HG03521 (cell line): ENCODE measurements around the gene OAS3.
A peak's percentile ranks its signal among the peaks of the same experiment; 100 is the strongest.
"Not testable (repeated sequence)": the region's sequence is repeated elsewhere in the genome, so short reads cannot be mapped to it uniquely, and the experiment has no call there.

Source experiments
- ATAC-seq: cut with Tn5 transposase; IDR thresholded peaks from one replicate; pipeline ENCODE4 v1.9.1; 2021; ENCODE audit warnings: mild to moderate bottlenecking, moderate library complexity; ENCODE audit not compliant: unreplicated experiment

OAS3 gene

GRCh38 chr12:112950701-112951100 lies 12.4 kb downstream of the OAS3 start:
- no peak for ATAC-seq

- ATAC-seq, result not testable (repeated sequence)
These were observed 18.9 kb downstream of the OAS3 start for GRCh38 chr12:112957125-112957524.

GRCh38 chr12:112961074-112961473 lies 22.8 kb downstream of the OAS3 start:
- no peak for ATAC-seq

GRCh38 chr12:112961536-112961935 lies 23.3 kb downstream of the OAS3 start:
- no peak for ATAC-seq

- no peak for ATAC-seq
These were observed 24.3 kb downstream of the OAS3 start for GRCh38 chr12:112962561-112962960.

GRCh38 chr12:112963227-112963861 lies 25.1 kb downstream of the OAS3 start:
- ATAC-seq, result no peak

- no peak for ATAC-seq
These were observed 25.9 kb downstream of the OAS3 start for GRCh38 chr12:112964067-112964670.

- no peak for ATAC-seq
These were observed 26.6 kb downstream of the OAS3 start for GRCh38 chr12:112964915-112965314.

- ATAC-seq, result no peak
These were observed 27.4 kb downstream of the OAS3 start for GRCh38 chr12:112965643-112966042.

GRCh38 chr12:112967306-112967705 lies 29.0 kb downstream of the OAS3 start:
- no peak for ATAC-seq

GRCh38 chr12:112967858-112968257 lies 29.6 kb downstream of the OAS3 start:
- ATAC-seq, result no peak

GRCh38 chr12:112969547-112970306 lies 31.5 kb downstream of the OAS3 start:
- ATAC-seq, result no peak

GRCh38 chr12:112970391-112970790 lies 32.1 kb downstream of the OAS3 start:
- ATAC-seq, result no peak

- ATAC-seq, result no peak
These were observed 33.0 kb downstream of the OAS3 start for GRCh38 chr12:112971248-112971647.

- no peak for ATAC-seq
These were observed 34.9 kb downstream of the OAS3 start for GRCh38 chr12:112973011-112973735.

GRCh38 chr12:112973818-112974231 lies 35.6 kb downstream of the OAS3 start:
- ATAC-seq, result no peak

- no peak for ATAC-seq
These were observed 36.6 kb downstream of the OAS3 start for GRCh38 chr12:112974904-112975303.

- no peak for ATAC-seq
These were observed 38.9 kb downstream of the OAS3 start for GRCh38 chr12:112977139-112977538.

GRCh38 chr12:112977641-112978040 lies 39.4 kb downstream of the OAS3 start:
- ATAC-seq, result no peak

- ATAC-seq, result peak; percentile 89
These were observed 40.1 kb downstream of the OAS3 start, which contains the start of gene OAS2 for GRCh38 chr12:112978163-112979040. OAS2 (plus strand) TSS chr12:112978519; CDS start chr12:112978609, 90 bp downstream.
